ENCODE data around the gene CCNB2.

GRCh38 chr15:59143281-59143680, 38.3 kb downstream of the CCNB2 start:
- TF ChIP-seq POLR2AphosphoS5 (IDR thresholded peaks at IDR 0.05; ENCODE audit: control insufficient read depth, insufficient read depth, low read depth, low read length) (no peak), CTCF (IDR thresholded peaks at IDR 0.05 in 2 of 3, conservative IDR thresholded peaks at IDR 0.05 in 1 of 3; ENCODE audit: insufficient read depth in 2 of 3, low read depth in 1 of 3, low read length in 3 of 3) (no peak), GABPA (tag; conservative IDR thresholded peaks at IDR 0.05; ENCODE audit: low read depth) (no peak), JUNB (CRISPR knock-in tag; conservative IDR thresholded peaks at IDR 0.05) (no peak), PATZ1 (CRISPR knock-in tag; IDR thresholded peaks at IDR 0.05; ENCODE audit: borderline replicate concordance) (no peak), TEAD4 (IDR thresholded peaks at IDR 0.05; ENCODE audit: low read length) (no peak), TEAD4 (CRISPR knock-in tag; IDR thresholded peaks at IDR 0.05; ENCODE audit: borderline replicate concordance) (no peak), SRSF1 (IDR thresholded peaks at IDR 0.05; ENCODE audit: low read depth, low read length) (no peak), EHMT2 (IDR thresholded peaks at IDR 0.05) (no peak), HOMEZ (CRISPR knock-in tag; IDR thresholded peaks at IDR 0.05) (no peak), EP300 (IDR thresholded peaks at IDR 0.05; ENCODE audit: low read length) (no peak), NR2C2 (CRISPR knock-in tag; IDR thresholded peaks at IDR 0.05) (no peak), NR2C2 (tag; IDR thresholded peaks at IDR 0.05) (no peak), CBX3 (IDR thresholded peaks at IDR 0.05; ENCODE audit: borderline replicate concordance in 1 of 2, low read length in 2 of 2) (no peak)
